Activated T-helper 9 cell treated with anti-CD3 and anti-CD28 coated beads, Interleukin-2, amount 50 U/mL, for 16 hours (primary cell): Measurements from ENCODE around the gene TBX1.
"Not testable (repeated sequence)": the region's sequence is repeated elsewhere in the genome, so short reads cannot be mapped to it uniquely, and the experiment has no call there.

Source experiments
- DNase-seq: peaks from one replicate; pipeline ENCODE4 v3.0.0-alpha.2; 2020; ENCODE audit warnings: low read depth

Gene TBX1

GRCh38 chr22:19765477-19766239, 5.1 kb downstream of the TBX1 start:
- no peak for DNase-seq

GRCh38 chr22:19766240-19766510, 5.6 kb downstream of the TBX1 start:
- DNase-seq: no peak

GRCh38 chr22:19766511-19767426, 6.2 kb downstream of the TBX1 start:
- DNase-seq: no peak

GRCh38 chr22:19767427-19768341, 7.1 kb downstream of the TBX1 start:
- no peak for DNase-seq

- DNase-seq: no peak
Measured at GRCh38 chr22:19769393-19769715, 8.8 kb downstream of the TBX1 start.

- DNase-seq: no peak
Measured at GRCh38 chr22:19770349-19771220, 10.0 kb downstream of the TBX1 start.

GRCh38 chr22:19772422-19772672, 11.8 kb downstream of the TBX1 start:
- no peak for DNase-seq

- no peak for DNase-seq
Measured at GRCh38 chr22:19772673-19773469, 12.3 kb downstream of the TBX1 start.

- no peak for DNase-seq
Measured at GRCh38 chr22:19773470-19774040, 13.0 kb downstream of the TBX1 start.

GRCh38 chr22:19774628-19775027, 14.1 kb downstream of the TBX1 start:
- no peak for DNase-seq

- no peak for DNase-seq
Measured at GRCh38 chr22:19775496-19776325, 15.1 kb downstream of the TBX1 start.

- no peak for DNase-seq
Measured at GRCh38 chr22:19776433-19777031, 16.0 kb downstream of the TBX1 start.

GRCh38 chr22:19777192-19777591, 16.6 kb downstream of the TBX1 start:
- not testable (repeated sequence) for DNase-seq

GRCh38 chr22:19779011-19779421, 18.4 kb downstream of the TBX1 start:
- no peak for DNase-seq

- no peak for DNase-seq
Measured at GRCh38 chr22:19779685-19780268, 19.2 kb downstream of the TBX1 start.

- DNase-seq: no peak
Measured at GRCh38 chr22:19782533-19782932, 22.0 kb downstream of the TBX1 start.

GRCh38 chr22:19783586-19784383, 23.2 kb downstream of the TBX1 start:
- no peak for DNase-seq
